ENCODE measurements around the gene CASP10.

CASP10 gene

GRCh38 chr2:201199847-201200246, 16.9 kb downstream of the CASP10 start:
- DNase-seq, result no peak

- no peak for DNase-seq
Observed at GRCh38 chr2:201200345-201200744, 17.4 kb downstream of the CASP10 start.

- DNase-seq, result no peak
Observed at GRCh38 chr2:201201371-201201770, 18.4 kb downstream of the CASP10 start.

- DNase-seq, result no peak
Observed at GRCh38 chr2:201203916-201204654, 21.1 kb downstream of the CASP10 start.

GRCh38 chr2:201204655-201205514, 21.9 kb downstream of the CASP10 start:
- no peak for DNase-seq

GRCh38 chr2:201205515-201205849, 22.5 kb downstream of the CASP10 start:
- DNase-seq, result no peak

- peak; percentile 61 for DNase-seq
Observed at GRCh38 chr2:201208563-201209252, 25.8 kb downstream of the CASP10 start.

GRCh38 chr2:201215963-201216362, 33.0 kb downstream of the CASP10 start:
- no peak for DNase-seq

GRCh38 chr2:201216918-201217317, 34.0 kb downstream of the CASP10 start:
- DNase-seq, result no peak

- no peak for DNase-seq
Observed at GRCh38 chr2:201218780-201219179, 35.8 kb downstream of the CASP10 start.

- no peak for DNase-seq
Observed at GRCh38 chr2:201219328-201220096, 36.6 kb downstream of the CASP10 start.

GRCh38 chr2:201220102-201220570, 37.2 kb downstream of the CASP10 start:
- no peak for DNase-seq

GRCh38 chr2:201223089-201224073, 40.4 kb downstream of the CASP10 start:
- no peak for DNase-seq

- DNase-seq, result no peak
Observed at GRCh38 chr2:201228271-201228911, 45.5 kb downstream of the CASP10 start.

GRCh38 chr2:201228912-201229290, 46.0 kb downstream of the CASP10 start:
- DNase-seq, result no peak

- DNase-seq, result peak; percentile 91
Observed at GRCh38 chr2:201231781-201232466, 49.0 kb downstream of the CASP10 start.

- DNase-seq, result no peak
Observed at GRCh38 chr2:201232467-201232815, 49.5 kb downstream of the CASP10 start.

GRCh38 chr2:201233192-201233811, 50.4 kb downstream of the CASP10 start:
- peak; percentile 84 for DNase-seq

- no peak for DNase-seq
Observed at GRCh38 chr2:201233812-201234662, 51.1 kb downstream of the CASP10 start.
